Ovary (tissue), 10 donors: ENCODE results near the gene ARAF. TPM values are rescaled to one million over a fixed set of nuclear protein-coding genes. Genes with fewer than 3 reads are reported as not detected.
"Not testable (repeated sequence)": the region's sequence is repeated elsewhere in the genome, so short reads cannot be mapped to it uniquely, and the experiment has no call there.

Experiments used
- DNase-seq, 5 donors: peaks; one replicate each; pipeline ENCODE4 v3.0.0-alpha.2; 2019 to 2020
- H3K27ac ChIP-seq, 2 donors: fragments of 200-600 bp; one replicate each; pipeline versions ENCODE4 v1.5.1 to v1.8.0; 2019 to 2022
- H3K27me3 ChIP-seq: fragments of 200-600 bp; one replicate; pipeline ENCODE4 v1.8.0; 2022
- H3K36me3 ChIP-seq: fragments of 200-600 bp; sonication (generic); one replicate; pipeline ENCODE4 v1.5.1; 2019
- H3K4me1 ChIP-seq: one replicate; pipeline ENCODE4 v1.8.1; 2013; ENCODE audit warnings: mild to moderate bottlenecking, moderate library complexity; ENCODE audit not compliant: insufficient read depth
- H3K4me3 ChIP-seq: fragments of 200-600 bp; sonication (generic); one replicate; pipeline ENCODE4 v1.5.1; 2017
- H3K9me3 ChIP-seq, 2 donors: fragments of 200-600 bp in 1 of 2; sonication (generic) in 1 of 2; one replicate each; pipeline versions ENCODE4 v1.5.1 to v1.8.1; 2013 to 2019; ENCODE audit warnings: mild to moderate bottlenecking in 1 of 2, moderate library complexity in 1 of 2
- CTCF ChIP-seq, 3 donors: fragments of 450-650 bp in 2 of 3; fragments of 200-600 bp in 1 of 3; IDR thresholded peaks; one replicate each; pipeline versions ENCODE4 v1.5.1 to v1.8.0; 2016 to 2022; ENCODE audit warnings: antibody characterized with exemption in 3 of 3, mild to moderate bottlenecking in 1 of 3
- EP300 ChIP-seq: sonication (generic); formaldehyde crosslinking; IDR thresholded peaks from one replicate; pipeline ENCODE4 v1.6.1; 2017; ENCODE audit warnings: antibody characterized with exemption
- POLR2A ChIP-seq: fragments of 450-650 bp; IDR thresholded peaks from one replicate; pipeline ENCODE4 v1.6.1; 2017; ENCODE audit warnings: antibody characterized with exemption, mild to moderate bottlenecking, moderate library complexity
- WGBS, 3 donors: extraction: QIAGEN DNeasy Blood & Tissue Kit in 1 of 3; methylation state at CpG; one replicate each; pipeline versions ENCODE4 v1.1.5 to v1.1.7; 2013 to 2017; 5-methylcytosine and 5-hydroxymethylcytosine counted together
- intact Hi-C, 4 donors: fragments of 100-400 bp; cut with DNase I; formaldehyde crosslinking; loops; one replicate each; pipeline versions ENCODE4 v1.11.0 to v1.15.1; 2022 to 2023
- long read RNA-seq, 3 donors: library from polyadenylated mRNA in 2 of 3; unstranded in 2 of 3; transcript quantifications; one replicate each; pipeline ENCODE4 v2.0.0 and lab custom pipeline, GENCODE V29; 2021 to 2026
- polyA plus RNA-seq, 2 donors: library from polyadenylated mRNA; stranded (reverse); fragments of 200-250 nt in 1 of 2; fragments of 350-450 nt in 1 of 2; fragmentation: Illumina TruSeq in 1 of 2; extraction: RNeasy Lipid Tissue Mini Kit (QIAGEN cat#74804) in 1 of 2; gene quantifications; one replicate each; pipeline ENCODE4 v1.2.3, GENCODE V29; 2013 to 2014
- total RNA-seq, 7 donors: library from RNA; depleted of rRNA in 2 of 7; stranded (reverse); fragments of >200 nt in 2 of 7; fragmentation: NEBNext Ultra II Directional in 3 of 7; extraction: Animal tissue kit (Norgen Biotek cat#: 25700) in 3 of 7; gene quantifications; one replicate each; pipeline versions ENCODE4 v1.1.0 to v1.2.4, GENCODE V29; 2016 to 2023
- donor health status: DM: no; HTN: no; CAD: no; lungs with moderate emphysema.
- donor health status: DM: no; HTN: no; CAD: no.
- donor health status: Bipolar disorder and iron deficiency.
- donor health status: DM: yes; HTN: yes; CAD: no.
- donor health status: DM: no; HTN: no; CAD: no.
- donor health status: DM: yes; HTN: yes; CAD: no.

ARAF gene
- total RNA-seq, result 10 to 100 TPM; 24.9 to 76.9 (median 66.4) TPM
- polyA plus RNA-seq, result 10 to 100 TPM; 34.8 to 56.5 TPM
- long read RNA-seq, donor 1, transcript ARAF-203 (16 exons, 2,458 nt), result major isoform, 95 of 125 reads
- long read RNA-seq, donor 1, partial matches to known transcripts, result 20 of 125 reads
- long read RNA-seq, donor 1, other reads (novel, unspliced or antisense), result 9 of 125 reads
- long read RNA-seq, donor 2, transcript ARAF-203 (16 exons, 2,458 nt), result major isoform, 5 of 173 reads
- long read RNA-seq, donor 2, partial matches to known transcripts, result 131 of 173 reads
- long read RNA-seq, donor 2, other reads (novel, unspliced or antisense), result 34 of 173 reads
- long read RNA-seq, donor 3, transcript ARAF-203 (16 exons, 2,458 nt), result major isoform, 42 of 92 reads
- long read RNA-seq, donor 3, partial matches to known transcripts, result 31 of 92 reads
- long read RNA-seq, donor 3, other reads (novel, unspliced or antisense), result 14 of 92 reads

- peak within 1 kb of the TSS; percentile 58 for H3K4me3 ChIP-seq
- intact Hi-C loops, result no loop called here
- H3K27me3 ChIP-seq, result no peaks in the 10 kb centered on the region
- no peaks in the 10 kb centered on the region for H3K36me3 ChIP-seq
- WGBS, 3 donors, result 34 to 49% (median 49%) methylated on average over 59 of the region's 59 CpGs
- H3K27ac ChIP-seq, result peak within 1 kb of the TSS; percentile 82 to 94
- TF ChIP-seq POLR2A (peak; percentile 77), CTCF (IDR thresholded peaks at IDR 0.05) (no peak), EP300 (no peak)
- H3K4me1 ChIP-seq, result peaks cover 2% of the 10 kb centered on the region
- no peaks in the 10 kb centered on the region for H3K9me3 ChIP-seq
- DNase-seq, result peak; percentile 94 to 98 (median 97)
Measured at GRCh38 chrX:47560934-47561658, at the start of gene ARAF. ARAF (plus strand) TSS chrX:47561205; CDS start chrX:47562968, 1,763 bp downstream.

- H3K4me3 ChIP-seq, H3K36me3 ChIP-seq, H3K9me3 ChIP-seq, H3K27ac ChIP-seq, H3K27me3 ChIP-seq, DNase-seq, H3K4me1 ChIP-seq: not testable (repeated sequence)
- WGBS, 3 donors, result 73 to 79% (median 77%) methylated on average over 4 to 6 of the region's 6 CpGs
- intact Hi-C loops, result loop anchor here in 1 of 4 donors (10.0 kb wide), 1 partner anchor 62 kb away; no protein-coding TSS in a partner anchor
Measured at GRCh38 chrX:47512383-47512782, 48.6 kb upstream of the ARAF start.

- intact Hi-C loops, result loop anchor here in 1 of 4 donors (10.0 kb wide), 1 partner anchor 62 kb away; no protein-coding TSS in a partner anchor
- WGBS, 3 donors, result 24 to 26% (median 24%) methylated on average over 45 to 56 of the region's 70 CpGs
- H3K4me3 ChIP-seq, result peak overlapping the region; percentile 38
- H3K27ac ChIP-seq, H3K4me1 ChIP-seq, H3K9me3 ChIP-seq, H3K36me3 ChIP-seq, H3K27me3 ChIP-seq: not testable (repeated sequence)
- DNase-seq, result peak in 2 of 5 donors; percentile 19 to 38
Measured at GRCh38 chrX:47513034-47513965, 47.7 kb upstream of the ARAF start.

GRCh38 chrX:47514533-47515235, 46.3 kb upstream of the ARAF start:
- no peaks in the 10 kb centered on the region for H3K27me3 ChIP-seq
- intact Hi-C loops, result loop anchor here in 1 of 4 donors (10.0 kb wide), 1 partner anchor 60 kb away; no protein-coding TSS in a partner anchor
- no peak for DNase-seq
- no peak overlapping the region for H3K4me3 ChIP-seq
- no peak for TF ChIP-seq CTCF (IDR thresholded peaks at IDR 0.05)
- TF ChIP-seq POLR2A, result no peak
- TF ChIP-seq EP300, result no peak
- H3K9me3 ChIP-seq, result no peaks in the 10 kb centered on the region
- WGBS, 3 donors, result 43 to 61% (median 54%) methylated on average over 7 of the region's 7 CpGs
- H3K4me1 ChIP-seq, result no peaks in the 10 kb centered on the region
- no peaks in the 10 kb centered on the region for H3K36me3 ChIP-seq
- no peak overlapping the region for H3K27ac ChIP-seq
